ENCODE results near the gene CTNNA3.

DNA sequence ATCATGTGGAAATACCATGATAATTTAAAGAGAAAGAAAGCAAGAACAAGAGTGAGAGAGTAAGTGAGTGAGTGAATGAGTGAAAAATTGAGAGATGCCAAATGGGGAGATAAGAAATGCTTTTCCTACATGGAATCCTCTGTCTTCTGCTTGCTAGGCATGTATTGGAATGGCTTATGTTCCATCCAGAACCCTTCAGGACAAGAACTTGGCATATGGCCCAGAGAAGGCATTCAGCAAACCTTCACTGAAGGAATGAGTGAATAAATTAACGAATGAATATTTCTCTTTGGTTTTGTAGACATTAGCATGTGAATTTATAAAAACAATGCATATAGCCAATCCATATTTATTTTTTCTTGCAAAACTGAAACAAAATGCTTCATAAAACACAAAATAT, 608.0 kb downstream of the CTNNA3 start:
- TF ChIP-seq, protein P1, sequence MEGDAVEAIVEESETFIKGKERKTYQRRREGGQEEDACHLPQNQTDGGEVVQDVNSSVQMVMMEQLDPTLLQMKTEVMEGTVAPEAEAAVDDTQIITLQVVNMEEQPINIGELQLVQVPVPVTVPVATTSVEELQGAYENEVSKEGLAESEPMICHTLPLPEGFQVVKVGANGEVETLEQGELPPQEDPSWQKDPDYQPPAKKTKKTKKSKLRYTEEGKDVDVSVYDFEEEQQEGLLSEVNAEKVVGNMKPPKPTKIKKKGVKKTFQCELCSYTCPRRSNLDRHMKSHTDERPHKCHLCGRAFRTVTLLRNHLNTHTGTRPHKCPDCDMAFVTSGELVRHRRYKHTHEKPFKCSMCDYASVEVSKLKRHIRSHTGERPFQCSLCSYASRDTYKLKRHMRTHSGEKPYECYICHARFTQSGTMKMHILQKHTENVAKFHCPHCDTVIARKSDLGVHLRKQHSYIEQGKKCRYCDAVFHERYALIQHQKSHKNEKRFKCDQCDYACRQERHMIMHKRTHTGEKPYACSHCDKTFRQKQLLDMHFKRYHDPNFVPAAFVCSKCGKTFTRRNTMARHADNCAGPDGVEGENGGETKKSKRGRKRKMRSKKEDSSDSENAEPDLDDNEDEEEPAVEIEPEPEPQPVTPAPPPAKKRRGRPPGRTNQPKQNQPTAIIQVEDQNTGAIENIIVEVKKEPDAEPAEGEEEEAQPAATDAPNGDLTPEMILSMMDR (conservative IDR thresholded peaks at IDR 0.05 in 1 of 2, IDR thresholded peaks at IDR 0.05 in 1 of 2; ENCODE audit: low read depth in 1 of 2, low read length in 2 of 2) = no peak
- TF ChIP-seq EZH2 (IDR thresholded peaks at IDR 0.05; ENCODE audit: low read length, missing control alignments) = no peak
